CD4-positive, alpha-beta T cell treated with Interleukin-6 at 100 ng/mL for 8 hours (primary cell): ENCODE results near the gene LONP1.
"Not testable (repeated sequence)": the region's sequence is repeated elsewhere in the genome, so short reads cannot be mapped to it uniquely, and the experiment has no call there.

Source experiments
- DNase-seq: peaks from one replicate; pipeline ENCODE4 v3.0.0-alpha.2; 2020; ENCODE audit warnings: mixed read lengths, low spot score

Gene LONP1

DNA sequence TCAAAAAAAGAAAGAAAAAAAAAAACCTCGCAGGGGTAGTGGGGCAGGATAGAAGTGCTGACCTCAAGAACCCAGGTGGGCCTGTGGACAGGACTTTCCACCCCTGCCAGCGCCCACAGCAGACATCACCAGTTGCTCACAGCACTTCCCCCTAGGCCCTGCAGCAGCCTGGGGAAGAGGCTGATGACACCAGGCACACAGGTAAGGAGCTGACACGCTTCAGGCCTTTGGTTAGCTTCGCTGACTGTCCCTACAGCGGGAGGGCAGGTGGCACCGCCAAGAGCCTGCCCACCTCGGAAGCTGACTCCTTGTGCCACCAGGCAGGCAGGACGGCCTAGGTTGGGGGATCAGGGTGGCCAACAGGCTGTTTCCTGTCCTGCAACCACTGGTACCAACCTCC lies 8.9 kb downstream of the LONP1 start:
- no peak for DNase-seq

- DNase-seq: no peak
Measured at GRCh38 chr19:5707576-5708575, 12.1 kb downstream of the LONP1 start.

GRCh38 chr19:5706876-5707573 lies 12.9 kb downstream of the LONP1 start:
- DNase-seq: no peak

GRCh38 chr19:5705552-5705951 lies 14.4 kb downstream of the LONP1 start:
- no peak for DNase-seq

- no peak for DNase-seq
Measured at GRCh38 chr19:5703819-5704818, 15.8 kb downstream of the LONP1 start.

- DNase-seq: not testable (repeated sequence)
Measured at GRCh38 chr19:5702053-5702410, 17.9 kb downstream of the LONP1 start.

GRCh38 chr19:5700455-5701092 lies 19.4 kb downstream of the LONP1 start:
- no peak for DNase-seq

DNA sequence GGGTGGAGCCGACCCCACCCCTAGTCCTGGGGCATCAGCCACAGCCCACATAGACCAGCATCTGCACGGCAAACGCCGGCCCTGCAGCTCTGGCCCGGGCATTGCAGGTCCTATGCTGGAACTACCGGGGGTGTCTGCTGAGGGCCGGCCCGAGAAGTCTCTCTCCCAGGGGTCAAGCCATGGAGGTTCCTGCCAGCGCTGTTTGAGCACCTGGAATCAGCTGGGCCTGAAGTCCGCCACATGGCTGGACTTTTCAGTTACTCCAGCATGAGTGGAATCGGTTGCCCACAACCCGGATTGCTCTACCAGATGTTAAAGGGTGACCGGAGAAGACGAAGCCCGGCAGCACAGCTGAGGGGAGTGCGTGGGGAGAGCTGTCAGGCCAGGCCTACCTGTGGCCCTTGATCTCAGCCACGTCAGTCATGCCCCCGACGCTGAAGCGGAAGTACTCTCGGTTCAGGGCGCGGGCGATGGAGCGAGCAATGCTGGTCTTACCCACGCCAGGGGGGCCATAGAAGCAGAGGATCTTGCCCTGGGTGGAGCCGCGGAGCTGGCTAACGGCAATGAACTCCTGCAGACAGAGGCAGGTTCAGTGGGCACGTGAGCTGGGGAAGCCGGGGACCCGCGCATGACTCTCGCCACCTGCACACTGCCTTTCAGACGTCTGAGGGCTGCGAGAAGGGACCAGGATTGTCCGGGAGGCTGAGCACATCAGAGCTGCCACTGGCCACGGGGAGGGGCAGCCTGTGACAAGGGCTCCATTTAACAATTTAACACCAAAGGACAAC lies 21.1 kb downstream of the LONP1 start:
- DNase-seq: no peak

GRCh38 chr19:5697890-5698634 lies 21.9 kb downstream of the LONP1 start:
- no peak for DNase-seq

DNA sequence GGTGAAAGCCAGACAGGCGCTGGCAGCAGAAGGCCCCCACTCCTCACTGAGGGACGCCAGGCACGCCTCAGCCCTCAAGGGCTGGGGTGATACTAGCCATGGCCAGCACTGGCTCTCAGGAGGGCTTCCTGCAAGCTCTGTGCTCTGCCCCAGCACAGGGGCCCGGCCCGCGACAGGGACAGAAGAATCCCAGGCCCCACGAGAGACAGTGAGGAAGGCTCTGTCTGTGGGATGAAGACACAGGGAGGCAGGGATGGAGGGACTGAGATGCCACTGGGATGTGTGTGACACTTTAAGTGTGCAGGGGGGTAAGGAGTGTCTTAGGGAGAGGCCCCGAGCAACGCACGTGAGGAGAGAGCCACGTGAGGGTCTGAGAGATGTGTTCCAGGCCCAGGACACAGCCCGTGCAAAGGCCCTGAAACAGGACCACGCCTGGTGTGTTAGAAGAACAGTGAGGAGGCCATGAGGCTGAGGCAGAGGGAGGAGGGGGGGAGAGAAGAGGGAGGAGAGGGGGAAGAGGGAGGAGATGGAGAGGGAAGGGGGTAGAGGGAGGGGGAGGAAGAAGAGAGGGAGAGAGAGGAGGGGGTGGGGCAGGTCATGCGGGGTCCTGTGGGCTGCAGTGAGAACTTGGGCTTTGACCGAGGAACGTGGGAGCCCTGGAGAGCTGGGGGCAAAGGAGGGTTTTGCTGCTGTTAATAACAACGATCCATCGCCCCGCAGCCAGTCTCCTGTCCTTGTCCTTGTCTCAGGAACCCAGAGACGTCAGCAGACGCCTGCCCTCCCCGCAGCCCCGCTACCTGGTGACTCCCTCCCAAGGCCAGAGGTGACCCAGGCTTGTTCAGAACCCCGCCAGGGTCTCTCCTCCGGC lies 22.7 kb downstream of the LONP1 start:
- no peak for DNase-seq

DNA sequence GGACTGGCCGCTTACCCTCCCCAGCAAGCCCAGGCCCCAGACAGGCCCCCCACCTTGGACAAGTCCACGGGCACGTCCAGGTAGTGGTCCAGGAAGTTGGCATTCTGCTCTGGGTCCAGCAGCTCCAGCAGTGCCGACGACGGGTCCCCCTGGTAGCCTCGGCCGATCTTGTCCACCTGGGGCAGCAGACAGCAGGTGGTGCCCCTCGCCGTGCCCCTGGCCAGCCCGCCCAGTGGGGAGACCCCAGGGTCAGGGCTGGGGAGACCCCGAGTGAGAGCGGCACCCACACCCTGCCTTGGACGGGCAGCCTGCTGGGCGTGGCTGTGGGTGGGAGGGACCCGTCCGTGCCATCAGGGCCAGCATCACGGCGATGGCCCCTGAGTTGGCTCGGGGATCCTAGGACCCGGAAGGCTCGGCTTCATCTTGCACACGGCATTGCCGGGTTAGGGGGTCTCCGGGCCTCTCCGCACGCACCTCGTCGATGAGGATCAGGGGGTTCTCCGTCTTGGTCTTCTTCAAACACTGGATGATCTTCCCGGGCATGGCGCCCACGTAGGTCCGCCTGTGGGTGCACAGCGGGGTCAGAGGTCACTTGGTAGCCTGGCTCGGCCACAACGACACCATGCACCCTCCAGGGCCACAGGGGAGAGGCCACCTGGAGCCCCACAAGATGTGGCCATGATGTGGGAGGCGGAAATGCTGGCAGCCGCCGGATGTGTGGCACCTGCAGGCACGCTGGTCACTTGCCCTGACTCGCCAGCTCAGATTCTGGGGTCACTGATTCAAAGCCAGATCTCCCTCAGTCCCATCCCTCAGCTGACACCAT lies 23.5 kb downstream of the LONP1 start:
- DNase-seq: no peak

GRCh38 chr19:5695649-5696195 lies 24.2 kb downstream of the LONP1 start:
- no peak for DNase-seq

GRCh38 chr19:5694956-5695648 lies 24.8 kb downstream of the LONP1 start:
- DNase-seq: no peak

GRCh38 chr19:5694167-5694955 lies 25.6 kb downstream of the LONP1 start:
- DNase-seq: no peak

DNA sequence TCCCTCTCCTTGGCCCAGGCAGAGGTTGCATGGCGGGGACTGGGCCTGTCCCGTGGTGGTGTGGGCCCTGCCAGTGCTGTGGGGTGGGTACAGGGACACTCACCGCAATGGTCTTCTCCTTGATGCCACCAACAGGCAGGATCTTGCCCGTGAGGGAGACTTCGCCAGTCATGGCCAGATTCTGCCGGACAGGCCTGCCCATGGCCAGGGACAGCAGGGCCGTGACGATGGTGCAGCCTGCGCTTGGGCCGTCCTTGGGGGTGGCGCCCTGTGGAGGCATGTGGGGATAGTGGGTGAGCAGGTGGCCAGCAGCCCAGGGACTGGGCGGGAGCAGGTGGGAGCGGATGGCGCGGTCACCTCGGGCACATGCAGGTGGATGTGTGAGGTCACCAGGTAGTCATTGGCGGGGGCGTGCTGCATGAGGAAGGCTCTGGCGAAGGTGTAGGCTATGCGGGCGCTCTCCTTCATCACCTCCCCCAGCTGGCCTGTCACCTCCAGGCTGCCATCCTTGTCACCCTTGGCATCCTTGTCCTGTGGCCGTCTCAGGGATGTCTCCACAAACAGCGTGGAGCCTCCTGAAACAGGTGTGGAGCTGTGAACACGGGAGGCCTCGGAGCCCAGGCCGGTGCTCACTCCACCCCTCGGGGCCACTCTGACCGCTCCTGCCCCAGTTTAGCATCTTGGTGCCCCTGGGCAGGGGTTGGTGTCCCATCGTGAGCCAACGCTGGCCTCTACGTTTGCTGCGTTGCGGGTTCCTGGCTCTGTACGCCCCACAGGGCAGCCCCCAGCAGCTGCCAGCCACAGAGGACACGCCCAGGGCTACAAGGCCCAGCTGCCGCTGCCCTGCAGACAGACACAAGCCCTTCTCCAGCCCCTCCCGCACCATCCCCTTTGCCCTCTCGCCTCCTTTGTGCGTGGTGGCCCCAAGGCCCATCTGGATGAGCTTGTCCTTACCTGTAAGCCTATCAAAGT lies 26.5 kb downstream of the LONP1 start:
- no peak for DNase-seq
